ENCODE measurements around the gene NAV2. TPM values are rescaled to one million over a fixed set of nuclear protein-coding genes. Genes with fewer than 3 reads are reported as not detected.
A peak's percentile ranks its signal among the peaks of the same experiment; 100 is the strongest.

NAV2 gene
- total RNA-seq, 1 experiment from 2014 or later, result 2.1 TPM

DNA sequence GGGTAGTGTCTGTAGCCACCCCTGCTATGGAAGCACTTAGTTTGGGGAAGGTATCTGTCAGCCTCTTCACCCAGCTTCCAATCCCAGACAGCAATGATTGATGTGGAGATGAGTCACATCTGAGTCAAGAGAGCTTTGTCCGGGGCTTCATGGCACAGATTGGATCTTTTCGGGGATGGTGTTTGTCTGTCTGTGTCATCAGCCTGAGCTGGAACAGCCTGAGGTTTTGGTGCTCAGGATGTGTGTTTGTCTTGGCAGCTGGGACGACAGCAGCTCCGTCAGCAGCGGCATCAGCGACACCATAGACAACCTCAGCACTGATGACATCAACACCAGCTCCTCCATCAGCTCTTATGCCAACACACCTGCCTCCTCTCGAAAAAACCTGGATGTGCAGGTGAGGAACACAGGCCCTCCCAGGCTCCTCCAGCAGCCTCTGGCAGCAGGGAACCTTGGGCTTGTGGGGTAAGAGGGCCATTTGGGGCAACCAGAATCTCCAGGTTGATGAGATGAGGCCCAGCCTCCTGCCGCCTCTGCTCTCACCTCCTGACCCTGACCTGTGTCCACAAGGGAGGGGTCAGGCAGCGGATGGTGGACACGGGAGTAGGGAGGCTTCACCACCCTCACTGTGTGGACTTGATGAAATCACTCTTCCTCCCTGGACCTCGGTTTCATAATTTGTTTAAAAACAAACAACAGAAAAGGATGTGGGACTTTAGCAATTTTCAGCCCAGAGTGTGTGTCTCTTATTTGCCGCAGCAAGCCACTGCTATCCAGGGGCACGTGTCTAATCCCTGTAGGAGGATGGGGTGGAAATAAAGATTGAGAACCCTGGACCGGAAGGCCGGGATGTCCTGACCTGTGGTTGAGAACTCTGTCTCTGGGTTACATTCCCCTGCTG is 323.3 kb downstream of the NAV2 start:
- 0 out of 2 replicates have a peak, but pooled peaks have one; percentile 22 for ATAC-seq
- ChIA-PET RAD21 (ENCODE audit: low non-redundant PET in 1 of 2, low total read pairs in 2 of 2, uncharacterized antibody in 2 of 2, unreplicated experiment in 2 of 2) (no interaction called here), POLR2A (no interaction called here)

More for the DNA sequence above, 323.3 kb downstream of the NAV2 start:
- Histone ChIP-seq H3K4me3 (replicated peaks in 1 of 2; ENCODE audit: low read depth in 1 of 2, low read length in 2 of 2) (no peak overlapping the region), H3K27me3 (ENCODE audit: insufficient read depth, low read length) (peaks cover 29% of the 10 kb centered on the region), H4K20me1 (ENCODE audit: insufficient read depth) (no peaks in the 10 kb centered on the region), H3K4me1 (ENCODE audit: control insufficient read depth in 1 of 2, insufficient read depth in 2 of 2, low read length in 2 of 2) (no peaks in the 10 kb centered on the region), H3K9me3 (ENCODE audit: control insufficient read depth in 1 of 2, insufficient read depth in 1 of 2, low read depth in 1 of 2, low read length in 2 of 2) (no peaks in the 10 kb centered on the region), H3K9ac (ENCODE audit: low read length) (no peak overlapping the region), H3K27ac (ENCODE audit: low read depth, low read length) (no peak overlapping the region), H3K9me2 (ENCODE audit: insufficient read depth) (no peaks in the 10 kb centered on the region), H3K4me2 (ENCODE audit: low read length) (no peak overlapping the region), H2AFZ (ENCODE audit: low read depth, low read length, poor library complexity, severe bottlenecking) (no peak overlapping the region), H3K36me3 (ENCODE audit: control insufficient read depth in 1 of 2, insufficient read depth in 2 of 2, low read length in 2 of 2) (no peaks in the 10 kb centered on the region), H3K79me2 (ENCODE audit: insufficient read depth, low read length) (no peaks in the 10 kb centered on the region)
- BruUV-seq (replicated peaks), result no TSS peak
- DNase-seq (ENCODE audit: low read depth, low spot score), result no peak
- TF ChIP-seq POLR2A (IDR thresholded peaks at IDR 0.05; ENCODE audit: borderline replicate concordance, extremely low read depth, insufficient read depth, insufficient read length) (no peak), FOSL1 (IDR thresholded peaks at IDR 0.05; ENCODE audit: low read depth) (no peak), RAD21 (IDR thresholded peaks at IDR 0.05; ENCODE audit: low read depth) (no peak), POLR2AphosphoS5 (IDR thresholded peaks at IDR 0.05; ENCODE audit: low read depth, low read length) (no peak), ZNF274 (IDR thresholded peaks at IDR 0.05; ENCODE audit: low read depth, low read length) (no peak), SIN3A (IDR thresholded peaks at IDR 0.05; ENCODE audit: low read depth) (no peak), EZH2 (IDR thresholded peaks at IDR 0.05) (no peak), EGR1 (IDR thresholded peaks at IDR 0.05; ENCODE audit: low read depth) (no peak), YY1 (IDR thresholded peaks at IDR 0.05; ENCODE audit: extremely low read depth, insufficient replicate concordance, low read depth, low read length) (no peak)
- TF ChIP-seq, protein P1, sequence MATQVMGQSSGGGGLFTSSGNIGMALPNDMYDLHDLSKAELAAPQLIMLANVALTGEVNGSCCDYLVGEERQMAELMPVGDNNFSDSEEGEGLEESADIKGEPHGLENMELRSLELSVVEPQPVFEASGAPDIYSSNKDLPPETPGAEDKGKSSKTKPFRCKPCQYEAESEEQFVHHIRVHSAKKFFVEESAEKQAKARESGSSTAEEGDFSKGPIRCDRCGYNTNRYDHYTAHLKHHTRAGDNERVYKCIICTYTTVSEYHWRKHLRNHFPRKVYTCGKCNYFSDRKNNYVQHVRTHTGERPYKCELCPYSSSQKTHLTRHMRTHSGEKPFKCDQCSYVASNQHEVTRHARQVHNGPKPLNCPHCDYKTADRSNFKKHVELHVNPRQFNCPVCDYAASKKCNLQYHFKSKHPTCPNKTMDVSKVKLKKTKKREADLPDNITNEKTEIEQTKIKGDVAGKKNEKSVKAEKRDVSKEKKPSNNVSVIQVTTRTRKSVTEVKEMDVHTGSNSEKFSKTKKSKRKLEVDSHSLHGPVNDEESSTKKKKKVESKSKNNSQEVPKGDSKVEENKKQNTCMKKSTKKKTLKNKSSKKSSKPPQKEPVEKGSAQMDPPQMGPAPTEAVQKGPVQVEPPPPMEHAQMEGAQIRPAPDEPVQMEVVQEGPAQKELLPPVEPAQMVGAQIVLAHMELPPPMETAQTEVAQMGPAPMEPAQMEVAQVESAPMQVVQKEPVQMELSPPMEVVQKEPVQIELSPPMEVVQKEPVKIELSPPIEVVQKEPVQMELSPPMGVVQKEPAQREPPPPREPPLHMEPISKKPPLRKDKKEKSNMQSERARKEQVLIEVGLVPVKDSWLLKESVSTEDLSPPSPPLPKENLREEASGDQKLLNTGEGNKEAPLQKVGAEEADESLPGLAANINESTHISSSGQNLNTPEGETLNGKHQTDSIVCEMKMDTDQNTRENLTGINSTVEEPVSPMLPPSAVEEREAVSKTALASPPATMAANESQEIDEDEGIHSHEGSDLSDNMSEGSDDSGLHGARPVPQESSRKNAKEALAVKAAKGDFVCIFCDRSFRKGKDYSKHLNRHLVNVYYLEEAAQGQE (IDR thresholded peaks at IDR 0.05; ENCODE audit: low read depth), result no peak
- TF ChIP-seq, protein P2, sequence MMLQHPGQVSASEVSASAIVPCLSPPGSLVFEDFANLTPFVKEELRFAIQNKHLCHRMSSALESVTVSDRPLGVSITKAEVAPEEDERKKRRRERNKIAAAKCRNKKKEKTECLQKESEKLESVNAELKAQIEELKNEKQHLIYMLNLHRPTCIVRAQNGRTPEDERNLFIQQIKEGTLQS (IDR thresholded peaks at IDR 0.05), result no peak
- intact Hi-C loops (cut with micrococcal nuclease), result no loop called here
- CTCF ChIA-PET, result no interaction called here

Data from HCT116 (cell line).